ENCODE results near the gene ADARB2.

- no peak for TF ChIP-seq POLR2AphosphoS5 (IDR thresholded peaks at IDR 0.05; ENCODE audit: low read depth)
- no peak for TF ChIP-seq ZNF462 (CRISPR knock-in tag; IDR thresholded peaks at IDR 0.05)
- TF ChIP-seq, protein P1, sequence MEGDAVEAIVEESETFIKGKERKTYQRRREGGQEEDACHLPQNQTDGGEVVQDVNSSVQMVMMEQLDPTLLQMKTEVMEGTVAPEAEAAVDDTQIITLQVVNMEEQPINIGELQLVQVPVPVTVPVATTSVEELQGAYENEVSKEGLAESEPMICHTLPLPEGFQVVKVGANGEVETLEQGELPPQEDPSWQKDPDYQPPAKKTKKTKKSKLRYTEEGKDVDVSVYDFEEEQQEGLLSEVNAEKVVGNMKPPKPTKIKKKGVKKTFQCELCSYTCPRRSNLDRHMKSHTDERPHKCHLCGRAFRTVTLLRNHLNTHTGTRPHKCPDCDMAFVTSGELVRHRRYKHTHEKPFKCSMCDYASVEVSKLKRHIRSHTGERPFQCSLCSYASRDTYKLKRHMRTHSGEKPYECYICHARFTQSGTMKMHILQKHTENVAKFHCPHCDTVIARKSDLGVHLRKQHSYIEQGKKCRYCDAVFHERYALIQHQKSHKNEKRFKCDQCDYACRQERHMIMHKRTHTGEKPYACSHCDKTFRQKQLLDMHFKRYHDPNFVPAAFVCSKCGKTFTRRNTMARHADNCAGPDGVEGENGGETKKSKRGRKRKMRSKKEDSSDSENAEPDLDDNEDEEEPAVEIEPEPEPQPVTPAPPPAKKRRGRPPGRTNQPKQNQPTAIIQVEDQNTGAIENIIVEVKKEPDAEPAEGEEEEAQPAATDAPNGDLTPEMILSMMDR (conservative IDR thresholded peaks at IDR 0.05; ENCODE audit: low read depth in 2 of 2) = no peak
Observed at GRCh38 chr10:1377231-1377630, 360.1 kb downstream of the ADARB2 start.
